Natural killer cell (primary cell): ENCODE data around the gene SRMS. TPM values are rescaled to one million over a fixed set of nuclear protein-coding genes. Genes with fewer than 3 reads are reported as not detected.

ENCODE experiments used
- ATAC-seq, 3 donors: fragments of 150-1000 bp in 2 of 3; fragments of 200-7000 bp in 1 of 3; cut with Tn5 transposase; 1 replicate in 1 of 3; 2 replicates in 2 of 3; pipeline ENCODE4 v1.10.0; 2021; ENCODE audit warnings: mild to moderate bottlenecking in 2 of 3, moderate library complexity in 2 of 3
- DNase-seq, 2 donors: peaks; one replicate each; pipeline versions ENCODE4 v3.0.0 to v3.0.0-alpha.2; 2013 to 2021; ENCODE audit warnings: mixed read lengths in 1 of 2
- H3K27ac ChIP-seq: one replicate; pipeline ENCODE4 v1.5.1; 2013; ENCODE audit warnings: mild to moderate bottlenecking, low read length
- H3K27me3 ChIP-seq: one replicate; pipeline ENCODE4 v1.6.1; 2013; ENCODE audit warnings: low read length; ENCODE audit not compliant: control insufficient read depth, insufficient read depth
- H3K36me3 ChIP-seq: one replicate; pipeline ENCODE4 v1.6.1; 2013; ENCODE audit warnings: low read length; ENCODE audit not compliant: control insufficient read depth, insufficient read depth
- H3K4me1 ChIP-seq: one replicate; pipeline ENCODE4 v1.6.1; 2013; ENCODE audit warnings: low read length; ENCODE audit not compliant: control insufficient read depth, insufficient read depth
- H3K4me3 ChIP-seq: one replicate; pipeline ENCODE4 v1.5.1; 2013; ENCODE audit warnings: low read length
- H3K9me3 ChIP-seq: one replicate; pipeline ENCODE4 v1.6.1; 2013; ENCODE audit warnings: low read length; ENCODE audit not compliant: control insufficient read depth, insufficient read depth
- H3K27ac Mint-ChIP-seq, 2 donors: one replicate each; pipeline ENCODE4 v1.8.0; 2022; ENCODE audit warnings: mild to moderate bottlenecking in 2 of 2, mixed read lengths in 2 of 2, moderate library complexity in 1 of 2
- H3K27me3 Mint-ChIP-seq, 2 donors: one replicate each; pipeline ENCODE4 v1.8.0; 2022; ENCODE audit warnings: low read depth in 2 of 2, mixed read lengths in 2 of 2
- H3K36me3 Mint-ChIP-seq: one replicate; pipeline ENCODE4 v1.8.0; 2022; ENCODE audit warnings: mixed read lengths
- H3K4me1 Mint-ChIP-seq, 2 donors: one replicate each; pipeline ENCODE4 v1.8.0; 2022; ENCODE audit warnings: mixed read lengths in 2 of 2
- H3K4me3 Mint-ChIP-seq: one replicate; pipeline ENCODE4 v1.8.0; 2022; ENCODE audit warnings: mild to moderate bottlenecking, moderate library complexity, mixed read lengths
- H3K9me3 Mint-ChIP-seq, 2 donors: one replicate each; pipeline ENCODE4 v1.8.0; 2022; ENCODE audit warnings: mixed read lengths in 2 of 2
- WGBS: methylation state at CpG from one replicate; pipeline ENCODE4 v1.1.7; 2013; ENCODE audit warnings: missing lambda C conversion rate; ENCODE audit not compliant: insufficient coverage; 5-methylcytosine and 5-hydroxymethylcytosine counted together
- intact Hi-C: fragments of 100-400 bp; cut with micrococcal nuclease; formaldehyde crosslinking; loops from one replicate; pipeline ENCODE4 v1.14.2; 2022
- total RNA-seq, 4 donors: library from RNA; stranded (reverse); fragments of 120-200 nt in 1 of 4; gene quantifications; one replicate each; pipeline versions ENCODE4 v1.2.3 to v1.2.4, GENCODE V29; 2013 to 2022
- TF ChIP-seq, protein P1 (sequence below): fragments of 200-600 bp; IDR thresholded peaks from one replicate; pipeline ENCODE4 v1.8.0; 2022; ENCODE audit warnings: antibody characterized with exemption

SRMS gene
- total RNA-seq, 3 donors from 2014 or later (not counting 1 experiment from before 2014, with no cell fraction given), result 0.16 to 0.23 TPM; not detected in 1

DNA sequence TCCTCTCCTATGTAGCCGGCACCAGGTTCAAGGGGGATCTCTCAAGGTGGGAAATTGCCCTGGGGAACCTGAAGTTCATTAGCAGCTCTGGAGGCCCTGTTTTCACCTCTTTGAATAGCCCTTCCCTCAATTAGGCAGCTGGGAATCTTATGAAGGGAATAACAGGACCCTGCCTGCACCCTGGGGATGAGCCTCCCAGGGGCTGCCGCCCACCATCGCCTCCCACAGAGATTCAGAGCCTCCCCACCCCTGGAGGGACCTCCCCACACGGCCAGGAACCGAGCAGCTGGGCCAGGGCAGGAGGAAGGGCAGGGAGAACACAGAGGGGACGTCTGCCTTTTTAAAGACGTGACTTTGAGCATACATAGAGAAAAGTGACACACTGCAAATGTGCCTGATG, 44.0 kb downstream of the SRMS start:
- 51% methylated on average over 6 of the region's 7 CpGs for WGBS
- ATAC-seq (no peak), DNase-seq (no peak)
- no peak overlapping the region for H3K27ac Mint-ChIP-seq
- no peak overlapping the region for H3K4me3 Mint-ChIP-seq
- H3K36me3 Mint-ChIP-seq, result no peaks in the 10 kb centered on the region
- H3K36me3 ChIP-seq, result no peaks in the 10 kb centered on the region
- H3K4me1 ChIP-seq, result peaks cover 8% of the 10 kb centered on the region
- H3K9me3 Mint-ChIP-seq, result no peaks in the 10 kb centered on the region
- H3K4me1 Mint-ChIP-seq, result no peaks in the 10 kb centered on the region
- intact Hi-C loops, result no loop called here
- peaks cover 14% of the 10 kb centered on the region for H3K27me3 ChIP-seq
- peaks cover 3% of the 10 kb centered on the region for H3K9me3 ChIP-seq
- H3K4me3 ChIP-seq, result no peak overlapping the region
- peaks cover 6 to 7% of the 10 kb centered on the region in 2 donors for H3K27me3 Mint-ChIP-seq
- TF ChIP-seq, protein P1, sequence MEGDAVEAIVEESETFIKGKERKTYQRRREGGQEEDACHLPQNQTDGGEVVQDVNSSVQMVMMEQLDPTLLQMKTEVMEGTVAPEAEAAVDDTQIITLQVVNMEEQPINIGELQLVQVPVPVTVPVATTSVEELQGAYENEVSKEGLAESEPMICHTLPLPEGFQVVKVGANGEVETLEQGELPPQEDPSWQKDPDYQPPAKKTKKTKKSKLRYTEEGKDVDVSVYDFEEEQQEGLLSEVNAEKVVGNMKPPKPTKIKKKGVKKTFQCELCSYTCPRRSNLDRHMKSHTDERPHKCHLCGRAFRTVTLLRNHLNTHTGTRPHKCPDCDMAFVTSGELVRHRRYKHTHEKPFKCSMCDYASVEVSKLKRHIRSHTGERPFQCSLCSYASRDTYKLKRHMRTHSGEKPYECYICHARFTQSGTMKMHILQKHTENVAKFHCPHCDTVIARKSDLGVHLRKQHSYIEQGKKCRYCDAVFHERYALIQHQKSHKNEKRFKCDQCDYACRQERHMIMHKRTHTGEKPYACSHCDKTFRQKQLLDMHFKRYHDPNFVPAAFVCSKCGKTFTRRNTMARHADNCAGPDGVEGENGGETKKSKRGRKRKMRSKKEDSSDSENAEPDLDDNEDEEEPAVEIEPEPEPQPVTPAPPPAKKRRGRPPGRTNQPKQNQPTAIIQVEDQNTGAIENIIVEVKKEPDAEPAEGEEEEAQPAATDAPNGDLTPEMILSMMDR, result no peak
- H3K27ac ChIP-seq, result no peak overlapping the region

DNA sequence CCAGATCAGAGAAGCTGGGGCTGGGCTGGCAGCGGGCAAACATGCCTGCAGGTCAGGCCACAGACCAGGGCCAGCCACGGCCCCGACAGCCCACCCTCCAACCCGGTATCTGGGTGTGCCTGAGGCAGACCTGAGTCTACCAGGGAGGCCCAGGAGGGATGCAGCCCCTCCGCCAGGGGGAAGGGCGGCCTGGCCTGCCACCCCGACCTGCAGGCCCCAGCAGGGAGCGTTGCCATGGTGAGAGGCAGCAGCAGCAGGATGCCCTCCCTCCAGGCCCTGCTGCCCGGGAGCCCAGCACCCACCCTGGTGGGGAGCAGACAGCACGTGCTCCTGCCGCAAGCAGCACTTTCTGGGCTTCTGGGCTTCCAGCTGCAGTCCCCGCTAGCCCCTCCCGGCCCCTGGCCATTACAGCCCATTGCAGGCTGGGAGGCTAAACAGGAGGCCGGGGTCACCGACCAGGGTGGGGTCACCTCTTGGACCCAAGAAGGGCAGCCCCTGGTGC, 44.8 kb downstream of the SRMS start:
- H3K4me3 Mint-ChIP-seq, result no peak overlapping the region
- TF ChIP-seq, protein P1, result no peak
- no peaks in the 10 kb centered on the region for H3K9me3 Mint-ChIP-seq
- H3K27ac ChIP-seq, result no peak overlapping the region
- H3K27me3 Mint-ChIP-seq, result peaks cover 6 to 7% of the 10 kb centered on the region in 2 donors
- no peaks in the 10 kb centered on the region for H3K4me1 Mint-ChIP-seq
- no peaks in the 10 kb centered on the region for H3K36me3 ChIP-seq
- H3K27me3 ChIP-seq, result peaks cover 22% of the 10 kb centered on the region
- peaks cover 3% of the 10 kb centered on the region for H3K9me3 ChIP-seq
- no peaks in the 10 kb centered on the region for H3K36me3 Mint-ChIP-seq
- DNase-seq, result no peak
- H3K4me1 ChIP-seq, result peaks cover 16% of the 10 kb centered on the region
- no peak overlapping the region for H3K27ac Mint-ChIP-seq
- ATAC-seq, result no peak
- 76% methylated on average over 15 of the region's 15 CpGs for WGBS
- intact Hi-C loops, result no loop called here
- H3K4me3 ChIP-seq, result no peak overlapping the region

DNA sequence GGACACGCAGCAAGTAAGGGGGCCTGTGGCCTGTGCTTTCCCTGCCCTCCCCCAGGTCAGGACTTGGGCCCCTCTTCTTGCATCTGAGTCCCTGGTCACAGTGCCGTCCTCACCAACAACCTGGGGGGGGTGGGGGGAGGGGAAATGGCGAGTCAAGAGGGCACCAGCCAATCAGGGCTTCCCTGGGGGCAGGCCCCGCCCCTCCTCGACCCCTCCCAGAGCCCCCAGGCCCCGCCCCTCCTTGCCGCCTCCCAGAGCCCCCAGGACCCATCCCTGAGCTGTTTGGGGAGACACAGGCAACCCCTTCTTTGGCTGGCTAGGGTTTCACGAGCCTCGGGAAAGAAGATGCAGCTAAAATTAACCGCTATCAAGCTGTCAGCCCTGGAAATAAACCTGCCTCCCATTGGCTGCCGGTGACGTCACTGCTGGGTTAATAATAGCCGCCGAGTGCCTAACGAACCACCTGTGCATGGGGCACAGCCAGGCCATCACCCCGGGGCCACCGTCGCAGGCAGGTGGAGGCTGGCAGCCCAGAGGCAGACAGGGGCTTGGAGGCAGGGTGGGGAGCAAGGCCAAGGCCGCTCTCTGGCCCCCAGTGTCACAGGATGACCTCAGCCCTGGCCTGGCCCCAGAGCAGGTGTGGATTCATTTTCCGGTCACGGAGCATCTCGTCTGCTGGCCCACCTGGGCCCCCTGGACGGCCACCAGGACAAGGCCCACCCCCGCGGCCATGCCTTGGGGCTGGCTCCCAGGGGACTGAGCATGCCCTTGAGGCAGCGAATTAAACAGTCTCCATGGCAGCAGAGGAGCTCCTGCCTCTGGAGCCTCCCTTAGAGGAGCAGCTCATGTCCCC, 45.5 kb downstream of the SRMS start:
- Mint-ChIP-seq H3K27ac (no peak overlapping the region), H3K4me3 (no peak overlapping the region), H3K36me3 (no peaks in the 10 kb centered on the region), H3K9me3 (no peaks in the 10 kb centered on the region), H3K27me3 (peaks cover 6 to 7% of the 10 kb centered on the region in 2 donors), H3K4me1 (no peaks in the 10 kb centered on the region)
- H3K4me1 ChIP-seq, result peaks cover 16% of the 10 kb centered on the region
- no peak overlapping the region for H3K4me3 ChIP-seq
- H3K9me3 ChIP-seq, result peaks cover 3% of the 10 kb centered on the region
- TF ChIP-seq, protein P1, result no peak
- no peak overlapping the region for H3K27ac ChIP-seq
- 52% methylated on average over 24 of the region's 26 CpGs for WGBS
- peaks cover 28% of the 10 kb centered on the region for H3K27me3 ChIP-seq
- no peaks in the 10 kb centered on the region for H3K36me3 ChIP-seq
- ATAC-seq (no peak), DNase-seq (no peak)
- intact Hi-C loops, result no loop called here
